HepG2 (cell line): ENCODE data around the gene CPVL. TPM values are rescaled to one million over a fixed set of nuclear protein-coding genes. Genes with fewer than 3 reads are reported as not detected.

ENCODE experiments used
- ASH2L ChIP-seq: fragments of 300-600, 200-600 bp; sonication (generic); IDR thresholded peaks from 2 replicates; pipeline ENCODE4 v1.7.0; 2017; ENCODE audit warnings: low read depth, mild to moderate bottlenecking, moderate library complexity, mixed read lengths, low read length; ENCODE audit not compliant: insufficient read length
- GPN1 ChIP-seq: sonication (generic); formaldehyde crosslinking; IDR thresholded peaks from 2 replicates; pipeline ENCODE4 v1.5.1; 2020; ENCODE audit warnings: missing genetic modification reagents, borderline replicate concordance
- HNRNPL ChIP-seq: fragments of 200-400 bp; formaldehyde crosslinking; IDR thresholded peaks from 2 replicates; pipeline ENCODE4 v1.6.1; 2017; ENCODE audit warnings: mild to moderate bottlenecking, low read depth, low read length
- HOXA9 ChIP-seq: sonication (generic); formaldehyde crosslinking; IDR thresholded peaks from 2 replicates; pipeline ENCODE4 v1.8.1; 2022; ENCODE audit warnings: missing genetic modification reagents, mild to moderate bottlenecking, moderate library complexity, borderline replicate concordance
- NR3C1 ChIP-seq: sonication (generic); formaldehyde crosslinking; IDR thresholded peaks from 2 replicates; pipeline ENCODE4 v1.4.0; 2020; ENCODE audit warnings: missing genetic modification reagents
- RFX5 ChIP-seq: IDR thresholded peaks from 2 replicates; pipeline ENCODE4 v1.6.1; 2011; ENCODE audit warnings: low read depth, low read length, improper control_type of control experiment
- SATB2 ChIP-seq: sonication (generic); formaldehyde crosslinking; IDR thresholded peaks from 2 replicates; pipeline ENCODE4 v1.5.0; 2020; ENCODE audit warnings: missing genetic modification reagents
- SIX1 ChIP-seq: sonication (generic); formaldehyde crosslinking; IDR thresholded peaks from 2 replicates; pipeline ENCODE4 v1.4.0; 2020; ENCODE audit warnings: missing genetic modification reagents, borderline replicate concordance
- SMC3 ChIP-seq: IDR thresholded peaks from 2 replicates; pipeline ENCODE4 v1.6.1; 2011; ENCODE audit warnings: low read length, improper control_type of control experiment
- SP2 ChIP-seq: sonication (generic); formaldehyde crosslinking; IDR thresholded peaks from 2 replicates; pipeline ENCODE4 v1.5.1; 2020; ENCODE audit warnings: mild to moderate bottlenecking, missing genetic modification reagents
- SRY ChIP-seq: sonication (generic); formaldehyde crosslinking; IDR thresholded peaks from 2 replicates; pipeline ENCODE4 v1.8.0; 2022; ENCODE audit warnings: mild to moderate bottlenecking, missing genetic modification reagents
- STAG1 ChIP-seq: sonication (generic); formaldehyde crosslinking; IDR thresholded peaks from 2 replicates; pipeline ENCODE4 v1.4.0; 2020; ENCODE audit warnings: missing genetic modification reagents
- THAP11 ChIP-seq: IDR thresholded peaks from 2 replicates; pipeline ENCODE4 v1.6.1; 2016; ENCODE audit warnings: missing biosample characterization, missing genetic modification reagents
- THYN1 ChIP-seq: sonication (generic); formaldehyde crosslinking; IDR thresholded peaks from 2 replicates; pipeline ENCODE4 v1.8.1; 2023; ENCODE audit warnings: low read depth, mild to moderate bottlenecking, moderate library complexity, missing genetic modification reagents, borderline replicate concordance
- XRCC5 ChIP-seq: fragments of 200-400 bp; formaldehyde crosslinking; optimal IDR thresholded peaks from 2 replicates; pipeline ENCODE3; 2017; ENCODE audit warnings: mild to moderate bottlenecking, low read length
- YEATS4 ChIP-seq: sonication (generic); formaldehyde crosslinking; IDR thresholded peaks from 2 replicates; pipeline ENCODE4 v1.4.0; 2020; ENCODE audit warnings: missing genetic modification reagents, borderline replicate concordance
- ZEB1 ChIP-seq: IDR thresholded peaks from 2 replicates; pipeline ENCODE4 v1.6.1; 2012; ENCODE audit warnings: mild to moderate bottlenecking, low read depth, inconsistent platforms; ENCODE audit not compliant: insufficient replicate concordance
- ZKSCAN8 ChIP-seq: IDR thresholded peaks from 2 replicates; pipeline ENCODE4 v1.6.1; 2016; ENCODE audit warnings: borderline replicate concordance, missing genetic modification reagents, missing compliant biosample characterization
- ZMYM4 ChIP-seq: sonication (generic); formaldehyde crosslinking; IDR thresholded peaks from 2 replicates; pipeline ENCODE4 v1.8.1; 2023; ENCODE audit warnings: mild to moderate bottlenecking, missing genetic modification reagents
- ZNF224 ChIP-seq: sonication (generic); formaldehyde crosslinking; IDR thresholded peaks from 2 replicates; pipeline ENCODE4 v1.5.0; 2020; ENCODE audit warnings: mild to moderate bottlenecking, missing genetic modification reagents
- ZSCAN20 ChIP-seq: sonication (generic); formaldehyde crosslinking; IDR thresholded peaks from 2 replicates; pipeline ENCODE4 v1.4.0; 2020; ENCODE audit warnings: missing genetic modification reagents, mild to moderate bottlenecking, borderline replicate concordance
- polyA plus RNA-seq, 8 experiments: library from polyadenylated mRNA; depleted of rRNA in 3 of 8; stranded (reverse) in 7 of 8; unstranded in 1 of 8; fragments of >200 nt; fragmentation: Illumina TruSeq in 4 of 8; extraction: Trizol in 4 of 8; gene quantifications; 2 replicates each; pipeline versions ENCODE4 v1.2.1 to v1.2.3, GENCODE V29; 2011 to 2016; ENCODE audit warnings: low read depth in 4 of 8, missing spikeins in 1 of 8, mixed read lengths in 1 of 8; ENCODE audit not compliant: insufficient read depth in 1 of 8
- total RNA-seq, 5 experiments: library from RNA; depleted of rRNA; stranded (reverse); fragments of >200 nt; fragmentation: Illumina TruSeq; extraction: Trizol; gene quantifications; 2 replicates each; pipeline ENCODE4 v1.2.3, GENCODE V29; 2016; ENCODE audit warnings: low read depth in 1 of 5
- TF ChIP-seq, protein P1 (sequence below), 2 experiments: sonication (generic) in 1 of 2; formaldehyde crosslinking in 1 of 2; IDR thresholded peaks; 2 replicates each; pipeline versions ENCODE4 v1.4.0 to v1.6.1; 2018 to 2020; ENCODE audit warnings: missing genetic modification reagents in 2 of 2, borderline replicate concordance in 1 of 2, low read depth in 1 of 2, mild to moderate bottlenecking in 1 of 2, missing biosample characterization in 1 of 2
- TF ChIP-seq, protein P2 (sequence below): sonication (generic); formaldehyde crosslinking; IDR thresholded peaks from 2 replicates; pipeline ENCODE4 v1.4.0; 2020; ENCODE audit warnings: missing genetic modification reagents, borderline replicate concordance
- TF ChIP-seq, protein P3 (sequence below): sonication (generic); formaldehyde crosslinking; IDR thresholded peaks from 2 replicates; pipeline ENCODE4 v1.5.0; 2020; ENCODE audit warnings: missing genetic modification reagents, mild to moderate bottlenecking, borderline replicate concordance
- TF ChIP-seq, protein P4 (sequence below): sonication (generic); formaldehyde crosslinking; IDR thresholded peaks from 2 replicates; pipeline ENCODE4 v1.4.0; 2020; ENCODE audit warnings: mild to moderate bottlenecking, missing genetic modification reagents
- TF ChIP-seq, protein P5 (sequence below): sonication (generic); formaldehyde crosslinking; conservative IDR thresholded peaks from 2 replicates; pipeline ENCODE4 v1.8.1; 2023; ENCODE audit warnings: missing genetic modification reagents

CPVL gene
- total and polyA plus RNA-seq, 2 of the 13 experiments (the other 11 are each of a cell fraction or from before 2014, with no cell fraction given): 59.2 to 294 TPM

DNA sequence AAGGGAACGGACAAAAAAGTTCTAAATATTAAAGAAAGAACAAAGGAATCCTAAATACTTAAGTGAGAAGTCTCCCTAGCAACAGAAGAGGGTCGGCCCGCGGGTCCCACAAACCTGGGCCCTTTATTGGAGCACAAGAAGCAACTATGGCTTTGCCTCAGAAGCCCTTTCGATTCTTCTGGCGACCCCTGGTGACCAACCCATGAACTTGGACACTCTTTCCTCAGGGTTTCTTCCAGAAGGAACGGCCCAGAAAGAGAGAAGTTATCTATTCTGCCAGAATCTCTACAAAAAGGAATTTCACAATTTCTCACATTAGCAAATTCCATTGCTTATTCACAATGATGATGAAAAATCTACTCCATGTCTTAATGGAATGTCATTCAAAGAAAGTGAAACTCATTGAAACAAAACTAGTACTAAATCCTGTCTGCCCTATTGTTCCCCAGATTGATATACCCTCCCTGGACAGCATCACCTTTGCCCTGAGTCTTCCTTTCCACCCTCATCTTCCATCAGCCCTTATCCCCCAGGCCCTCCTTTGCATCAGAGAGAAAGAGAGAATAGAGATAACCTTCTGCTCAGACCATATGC, 43.7 kb downstream of the CPVL start (continued):
- TF ChIP-seq, protein P1, sequence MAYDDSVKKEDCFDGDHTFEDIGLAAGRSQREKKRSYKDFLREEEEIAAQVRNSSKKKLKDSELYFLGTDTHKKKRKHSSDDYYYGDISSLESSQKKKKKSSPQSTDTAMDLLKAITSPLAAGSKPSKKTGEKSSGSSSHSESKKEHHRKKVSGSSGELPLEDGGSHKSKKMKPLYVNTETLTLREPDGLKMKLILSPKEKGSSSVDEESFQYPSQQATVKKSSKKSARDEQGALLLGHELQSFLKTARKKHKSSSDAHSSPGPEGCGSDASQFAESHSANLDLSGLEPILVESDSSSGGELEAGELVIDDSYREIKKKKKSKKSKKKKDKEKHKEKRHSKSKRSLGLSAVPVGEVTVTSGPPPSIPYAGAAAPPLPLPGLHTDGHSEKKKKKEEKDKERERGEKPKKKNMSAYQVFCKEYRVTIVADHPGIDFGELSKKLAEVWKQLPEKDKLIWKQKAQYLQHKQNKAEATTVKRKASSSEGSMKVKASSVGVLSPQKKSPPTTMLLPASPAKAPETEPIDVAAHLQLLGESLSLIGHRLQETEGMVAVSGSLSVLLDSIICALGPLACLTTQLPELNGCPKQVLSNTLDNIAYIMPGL (CRISPR knock-in tag; IDR thresholded peaks at IDR 0.05; ENCODE audit: borderline replicate concordance in 1 of 2, low read depth in 1 of 2): 0 out of 4 replicates have a peak, but pooled peaks of 1 of the 2 experiments have one; percentile 32
- TF ChIP-seq ZEB1: no peak
- TF ChIP-seq XRCC5: peak; percentile 29
- TF ChIP-seq, protein P2, sequence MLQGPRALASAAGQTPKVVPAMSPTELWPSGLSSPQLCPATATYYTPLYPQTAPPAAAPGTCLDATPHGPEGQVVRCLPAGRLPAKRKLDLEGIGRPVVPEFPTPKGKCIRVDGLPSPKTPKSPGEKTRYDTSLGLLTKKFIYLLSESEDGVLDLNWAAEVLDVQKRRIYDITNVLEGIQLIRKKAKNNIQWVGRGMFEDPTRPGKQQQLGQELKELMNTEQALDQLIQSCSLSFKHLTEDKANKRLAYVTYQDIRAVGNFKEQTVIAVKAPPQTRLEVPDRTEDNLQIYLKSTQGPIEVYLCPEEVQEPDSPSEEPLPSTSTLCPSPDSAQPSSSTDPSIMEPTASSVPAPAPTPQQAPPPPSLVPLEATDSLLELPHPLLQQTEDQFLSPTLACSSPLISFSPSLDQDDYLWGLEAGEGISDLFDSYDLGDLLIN: no peak
- TF ChIP-seq SMC3: peak; percentile 84
- TF ChIP-seq ZKSCAN8 (CRISPR knock-in tag): no peak
- TF ChIP-seq, protein P3, sequence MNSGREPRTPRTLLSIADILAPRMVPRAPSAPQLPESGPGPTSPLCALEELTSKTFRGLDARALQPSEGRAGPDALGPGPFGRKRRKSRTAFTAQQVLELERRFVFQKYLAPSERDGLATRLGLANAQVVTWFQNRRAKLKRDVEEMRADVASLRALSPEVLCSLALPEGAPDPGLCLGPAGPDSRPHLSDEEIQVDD (CRISPR knock-in tag): no peak
- TF ChIP-seq, protein P4, sequence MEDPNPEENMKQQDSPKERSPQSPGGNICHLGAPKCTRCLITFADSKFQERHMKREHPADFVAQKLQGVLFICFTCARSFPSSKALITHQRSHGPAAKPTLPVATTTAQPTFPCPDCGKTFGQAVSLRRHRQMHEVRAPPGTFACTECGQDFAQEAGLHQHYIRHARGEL: peak; percentile 98
- TF ChIP-seq SATB2 (CRISPR knock-in tag): no peak
- TF ChIP-seq SIX1: no peak
- TF ChIP-seq HOXA9 (CRISPR knock-in tag): no peak
- no peak for TF ChIP-seq HNRNPL
- no peak for TF ChIP-seq SP2 (CRISPR knock-in tag)
- no peak for TF ChIP-seq ASH2L
- TF ChIP-seq ZSCAN20 (CRISPR knock-in tag): no peak
- peak; percentile 72 for TF ChIP-seq STAG1 (CRISPR knock-in tag)
- no peak for TF ChIP-seq SRY
- TF ChIP-seq, protein P5, sequence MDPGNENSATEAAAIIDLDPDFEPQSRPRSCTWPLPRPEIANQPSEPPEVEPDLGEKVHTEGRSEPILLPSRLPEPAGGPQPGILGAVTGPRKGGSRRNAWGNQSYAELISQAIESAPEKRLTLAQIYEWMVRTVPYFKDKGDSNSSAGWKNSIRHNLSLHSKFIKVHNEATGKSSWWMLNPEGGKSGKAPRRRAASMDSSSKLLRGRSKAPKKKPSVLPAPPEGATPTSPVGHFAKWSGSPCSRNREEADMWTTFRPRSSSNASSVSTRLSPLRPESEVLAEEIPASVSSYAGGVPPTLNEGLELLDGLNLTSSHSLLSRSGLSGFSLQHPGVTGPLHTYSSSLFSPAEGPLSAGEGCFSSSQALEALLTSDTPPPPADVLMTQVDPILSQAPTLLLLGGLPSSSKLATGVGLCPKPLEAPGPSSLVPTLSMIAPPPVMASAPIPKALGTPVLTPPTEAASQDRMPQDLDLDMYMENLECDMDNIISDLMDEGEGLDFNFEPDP (CRISPR knock-in tag): no peak
- TF ChIP-seq THYN1: no peak
- TF ChIP-seq ZMYM4 (CRISPR knock-in tag): 0 out of 2 replicates have a peak, but pooled peaks have one; percentile 16
- TF ChIP-seq THAP11 (CRISPR knock-in tag): no peak
- TF ChIP-seq NR3C1 (CRISPR knock-in tag): no peak
- TF ChIP-seq ZNF224 (CRISPR knock-in tag): no peak
- peak; percentile 60; the same call in 1 of the 2 replicates for TF ChIP-seq RFX5
- TF ChIP-seq GPN1: no peak
- TF ChIP-seq YEATS4 (CRISPR knock-in tag): no peak
